K562 (cell line): ENCODE measurements around the gene TBC1D10A. TPM values are rescaled to one million over a fixed set of nuclear protein-coding genes. Genes with fewer than 3 reads are reported as not detected.
A peak's percentile ranks its signal among the peaks of the same experiment; 100 is the strongest.

Experiments used
- ATAC-seq: fragments of 200-7000 bp; cut with Tn5 transposase; 3 replicates; pipeline ENCODE4 v1.9.1; 2020; ENCODE audit warnings: moderate library complexity
- BruUV-seq: library from RNA; stranded (reverse); fragments of 400-500 nt; replicated peaks from 2 replicates; lab custom pipeline; 2021; lab: Mats Ljungman, UMichigan
- CTCF ChIA-PET: fragments of 300-600 bp; formaldehyde crosslinking; extraction: SDS; loops from one replicate; lab custom pipeline; 2021; ENCODE audit warnings: low intra/inter-chr PET ratio; lab: Yijun Ruan, JAX
- POLR2A ChIA-PET: fragments of 300-600, 350-650 bp; sonication (Branson Sonifier 250); formaldehyde crosslinking; extraction: SDS; loops from one replicate; lab custom pipeline; 2021; ENCODE audit warnings: antibody characterized with exemption, inconsistent platforms; lab: Yijun Ruan, JAX
- DNase-seq, 4 experiments: peaks; one replicate each; pipeline versions ENCODE4 v3.0.0 to v3.0.0-alpha.2; 2011 to 2018; ENCODE audit warnings: low spot score in 3 of 4, mixed read lengths in 3 of 4; ENCODE audit errors: extremely low read depth in 1 of 4
- FAIRE-seq: peaks from 2 replicates; lab custom pipeline; 2011; peaks lifted over from hg19 to GRCh38; lab: Jason Lieb, UNC
- H2AFZ ChIP-seq: 2 replicates; pipeline ENCODE4 v1.6.0; 2011; ENCODE audit warnings: low read depth, low read length, control low read depth, inconsistent platforms
- H3K27ac ChIP-seq: fragments of 200-600 bp; 3 replicates; pipeline ENCODE4 v1.8.0; 2011; ENCODE audit warnings: low read depth, mild to moderate bottlenecking, control low read depth, inconsistent platforms, low read length, moderate library complexity, mixed read lengths; ENCODE audit errors: extremely low read depth
- H3K27me3 ChIP-seq, 2 experiments: fragments of 300-600 bp in 1 of 2; 2 replicates in 1 of 2; 3 replicates in 1 of 2; pipeline versions ENCODE4 v1.6.0 to v1.8.0; 2011; ENCODE audit warnings: inconsistent platforms in 2 of 2, low read length in 2 of 2, mild to moderate bottlenecking in 1 of 2, mixed read lengths in 1 of 2, moderate library complexity in 1 of 2; ENCODE audit not compliant: control insufficient read depth in 2 of 2, insufficient read depth in 2 of 2
- H3K36me3 ChIP-seq: fragments of 300-600 bp; 3 replicates; pipeline ENCODE4 v1.8.0; 2011; ENCODE audit warnings: mild to moderate bottlenecking, low read length, inconsistent platforms; ENCODE audit not compliant: control insufficient read depth, insufficient read depth
- H3K4me1 ChIP-seq, 2 experiments: fragments of 200-600 bp in 1 of 2; replicated peaks in 1 of 2; 2 replicates in 1 of 2; 3 replicates in 1 of 2; pipeline versions ENCODE4 v1.5.1 to v1.8.0; 2011; ENCODE audit warnings: inconsistent platforms in 2 of 2, low read length in 2 of 2, mild to moderate bottlenecking in 1 of 2, mixed read lengths in 1 of 2, moderate library complexity in 1 of 2; ENCODE audit not compliant: control insufficient read depth in 2 of 2, insufficient read depth in 2 of 2
- H3K4me2 ChIP-seq: 2 replicates; pipeline ENCODE4 v1.6.1; 2011; ENCODE audit warnings: low read length, control low read depth, inconsistent platforms, mixed read lengths; ENCODE audit not compliant: insufficient read depth
- H3K4me3 ChIP-seq: fragments of 200-600 bp; sonication (generic), shearing (Covaris generic); 2 replicates; pipeline ENCODE4 v1.5.1; 2016; ENCODE audit warnings: control low read depth, inconsistent platforms
- H3K79me2 ChIP-seq: fragments of 200-600 bp; 3 replicates; pipeline ENCODE4 v1.8.0; 2011; ENCODE audit warnings: low read length, inconsistent platforms; ENCODE audit not compliant: control insufficient read depth, insufficient read depth
- H3K9ac ChIP-seq, 2 experiments: 2 replicates each; pipeline versions ENCODE4 v1.6.0 to v1.6.1; 2011; ENCODE audit warnings: low read depth in 2 of 2, low read length in 2 of 2, control low read depth in 1 of 2, inconsistent platforms in 1 of 2, mild to moderate bottlenecking in 1 of 2, mixed read lengths in 1 of 2; ENCODE audit not compliant: insufficient read depth in 1 of 2
- H3K9me1 ChIP-seq: one replicate; pipeline ENCODE4 v1.6.0; 2011; ENCODE audit warnings: inconsistent platforms, mild to moderate bottlenecking, low read length, moderate library complexity; ENCODE audit not compliant: control insufficient read depth, insufficient read depth
- H3K9me3 ChIP-seq: replicated peaks from 2 replicates; pipeline ENCODE4 v1.5.1; 2011; ENCODE audit warnings: low read depth, low read length, inconsistent platforms; ENCODE audit not compliant: control insufficient read depth, insufficient read depth
- H4K20me1 ChIP-seq: replicated peaks from 2 replicates; pipeline ENCODE4 v1.6.1; 2011; ENCODE audit warnings: low read length, inconsistent platforms, mixed read lengths; ENCODE audit not compliant: control insufficient read depth, insufficient read depth
- BACH1 ChIP-seq: fragments of 200-800 bp; sonication (Bioruptor generic); IDR thresholded peaks from 2 replicates; pipeline ENCODE4 v1.6.1; 2016; ENCODE audit warnings: missing genetic modification characterization, missing compliant biosample characterization
- HNRNPK ChIP-seq: fragments of 200-400 bp; formaldehyde crosslinking; IDR thresholded peaks from one replicate; pipeline ENCODE4 v1.6.1; 2018; ENCODE audit warnings: mild to moderate bottlenecking, low read depth, low read length; ENCODE audit not compliant: poor library complexity, severe bottlenecking
- NFE2L1 ChIP-seq: fragments of 450-650 bp; IDR thresholded peaks from 2 replicates; pipeline ENCODE4 v1.6.1; 2016; ENCODE audit warnings: missing genetic modification characterization, low read depth, mild to moderate bottlenecking, missing compliant biosample characterization, moderate library complexity, borderline replicate concordance
- RAD51 ChIP-seq: fragments of 450-650 bp; IDR thresholded peaks from 2 replicates; pipeline ENCODE4 v1.7.1; 2016; ENCODE audit warnings: low read depth, mild to moderate bottlenecking, borderline replicate concordance
- TRIM24 ChIP-seq, 2 experiments: fragments of 450-650 bp; IDR thresholded peaks; 2 replicates each; pipeline ENCODE4 v1.6.1; 2016
- ZNF707 ChIP-seq: fragments of 250-450 bp; sonication (Bioruptor Pico); conservative IDR thresholded peaks from 2 replicates; pipeline ENCODE4 v1.8.0; 2022; ENCODE audit warnings: inconsistent platforms, mild to moderate bottlenecking, moderate library complexity
- WGBS: fragments of 100-300 bp; shearing (Covaris generic); methylation state at CpG from one replicate; pipeline ENCODE4 v1.1.6; 2016; ENCODE audit warnings: low coverage, mixed read lengths; ENCODE audit not compliant: insufficient coverage; ENCODE audit errors: missing lambda C conversion rate; 5-methylcytosine and 5-hydroxymethylcytosine counted together
- in situ Hi-C: fragments of 300-500 bp; cut with MboI; formaldehyde crosslinking; loops from 4 replicates; pipeline ENCODE4 v1.15.0; 2018; ENCODE audit warnings: inconsistent platforms, mixed read lengths
- intact Hi-C: fragments of 100-400 bp; cut with micrococcal nuclease; formaldehyde crosslinking; loops from 2 replicates; pipeline ENCODE4 v1.14.2; 2022
- polyA plus RNA-seq, 8 experiments: library from polyadenylated mRNA; depleted of rRNA in 4 of 8; stranded (reverse) in 5 of 8; unstranded in 3 of 8; fragments of >200 nt; fragmentation: Nextera tagmentation in 2 of 8; fragmentation: Illumina TruSeq in 1 of 8; extraction: Ambion mirVana in 2 of 8; extraction: Trizol in 1 of 8; gene quantifications; 2 replicates each; pipeline versions ENCODE4 v1.2.1 to v1.2.3, GENCODE V29; 2011 to 2014; ENCODE audit warnings: inconsistent platforms in 1 of 8, missing spikeins in 1 of 8
- total RNA-seq, 7 experiments: library from RNA; depleted of rRNA in 6 of 7; stranded (reverse); fragments of >200 nt in 6 of 7; fragmentation: Illumina TruSeq in 2 of 7; extraction: Trizol in 2 of 7; gene quantifications; 2 replicates each; pipeline versions ENCODE4 v1.2.1 to v1.2.3, GENCODE V29; 2011 to 2021; ENCODE audit warnings: low replicate concordance in 1 of 7
- TF ChIP-seq, protein P1 (sequence below): sonication (generic); formaldehyde crosslinking; IDR thresholded peaks from 2 replicates; pipeline ENCODE4 v1.8.0; 2022; ENCODE audit warnings: mild to moderate bottlenecking, missing genetic modification reagents, borderline replicate concordance

TBC1D10A gene
- total and polyA plus RNA-seq, 9 of the 15 experiments (the other 6 are each of a cell fraction or from before 2014, with no cell fraction given), result 0.13 to 10.4 (median 4.6) TPM

DNA sequence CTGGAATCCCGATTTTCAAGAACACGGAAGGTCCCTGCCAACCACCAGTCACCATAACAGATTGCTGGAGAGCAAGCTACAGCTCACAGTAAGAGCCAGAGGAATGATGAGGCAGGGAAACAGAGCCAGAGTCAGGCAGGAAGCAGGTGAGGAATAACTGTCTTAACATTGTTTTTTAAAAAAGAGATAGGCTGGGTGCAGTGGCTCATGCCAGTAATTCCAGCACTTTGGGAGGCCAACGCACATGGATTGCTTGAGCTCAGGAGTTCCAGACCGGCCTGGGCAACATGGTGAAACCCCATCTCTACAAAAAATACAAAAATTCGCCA is 24.0 kb downstream of the TBC1D10A start:
- no peaks in the 10 kb centered on the region for H3K9me3 ChIP-seq
- no peaks in the 10 kb centered on the region for H3K27me3 ChIP-seq
- H3K4me3 ChIP-seq, result no peak overlapping the region
- CTCF ChIA-PET, result no interaction called here
- no peaks in the 10 kb centered on the region for H3K9me1 ChIP-seq
- in situ Hi-C loops (no loop called here), intact Hi-C loops (no loop called here)
- H4K20me1 ChIP-seq, result no peaks in the 10 kb centered on the region; the same call in 1 of the 2 replicates
- peaks cover 5 to 25% of the 10 kb centered on the region in 2 experiments; a peak in 4 of 5 replicates for H3K4me1 ChIP-seq
- H3K36me3 ChIP-seq, result peaks cover 12% of the 10 kb centered on the region; the same call in 1 of the 3 replicates
- no peak for ATAC-seq
- H3K27ac ChIP-seq, result no peak overlapping the region
- POLR2A ChIA-PET, result interaction anchor here (0.9 kb wide), 1 partner anchor 13 kb away, joined by 7 read pairs; the partner anchor contains the start of gene CASTOR1
- H3K4me2 ChIP-seq, result no peak overlapping the region
- no peak for FAIRE-seq
- DNase-seq, result no peak
- WGBS, result 83% methylated on average over 2 of the region's 5 CpGs
- H2AFZ ChIP-seq, result no peak overlapping the region
- no TSS peak for BruUV-seq
- peak overlapping the region in 1 of 2 experiments; percentile 76; a peak in 1 of 4 replicates for H3K9ac ChIP-seq
- TF ChIP-seq, protein P1, sequence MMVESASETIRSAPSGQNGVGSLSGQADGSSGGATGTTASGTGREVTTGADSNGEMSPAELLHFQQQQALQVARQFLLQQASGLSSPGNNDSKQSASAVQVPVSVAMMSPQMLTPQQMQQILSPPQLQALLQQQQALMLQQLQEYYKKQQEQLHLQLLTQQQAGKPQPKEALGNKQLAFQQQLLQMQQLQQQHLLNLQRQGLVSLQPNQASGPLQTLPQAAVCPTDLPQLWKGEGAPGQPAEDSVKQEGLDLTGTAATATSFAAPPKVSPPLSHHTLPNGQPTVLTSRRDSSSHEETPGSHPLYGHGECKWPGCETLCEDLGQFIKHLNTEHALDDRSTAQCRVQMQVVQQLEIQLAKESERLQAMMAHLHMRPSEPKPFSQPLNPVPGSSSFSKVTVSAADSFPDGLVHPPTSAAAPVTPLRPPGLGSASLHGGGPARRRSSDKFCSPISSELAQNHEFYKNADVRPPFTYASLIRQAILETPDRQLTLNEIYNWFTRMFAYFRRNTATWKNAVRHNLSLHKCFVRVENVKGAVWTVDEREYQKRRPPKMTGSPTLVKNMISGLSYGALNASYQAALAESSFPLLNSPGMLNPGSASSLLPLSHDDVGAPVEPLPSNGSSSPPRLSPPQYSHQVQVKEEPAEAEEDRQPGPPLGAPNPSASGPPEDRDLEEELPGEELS, result no peak
- TF ChIP-seq TRIM24 (IDR thresholded peaks at IDR 0.05) (no peak), RAD51 (no peak), ZNF707 (CRISPR knock-in tag) (no peak), HNRNPK (no peak), BACH1 (tag) (no peak), NFE2L1 (no peak)
- H3K79me2 ChIP-seq, result peaks cover 10% of the 10 kb centered on the region
